ENCODE measurements around the gene ZNF275.

DNA sequence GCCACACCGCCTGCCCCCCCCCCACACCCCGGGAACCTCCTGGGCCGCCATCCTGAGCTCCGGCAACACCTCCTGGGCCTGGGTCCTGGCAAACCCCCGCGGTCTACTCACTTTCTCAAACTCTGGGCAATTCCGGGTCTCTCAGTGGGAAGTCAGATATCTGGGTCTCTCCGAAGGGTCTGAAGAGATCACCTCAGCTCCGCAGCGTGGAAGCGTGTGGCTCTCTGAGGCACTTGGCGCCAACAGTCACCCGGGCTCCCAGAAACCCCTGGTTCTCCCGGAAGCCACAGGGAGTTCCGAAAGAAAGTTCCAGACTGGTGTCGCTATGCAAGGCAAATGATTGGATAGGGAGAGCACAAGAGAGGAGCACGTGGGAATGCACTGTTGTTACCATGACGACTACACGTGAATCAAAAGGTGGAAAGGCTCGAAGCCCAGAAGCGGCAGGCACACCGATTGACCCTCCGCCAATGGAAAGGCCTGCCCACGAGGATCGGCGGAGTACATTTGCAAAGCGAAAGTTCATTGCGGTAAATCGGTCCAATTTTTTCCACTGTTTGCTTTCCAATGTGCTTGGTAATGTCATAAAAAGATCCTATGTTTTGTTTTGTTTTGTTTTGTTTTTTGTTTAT lies 67.3 kb downstream of the ZNF275 start, which contains the start of gene PNMA6E:
- TF ChIP-seq, protein P1, sequence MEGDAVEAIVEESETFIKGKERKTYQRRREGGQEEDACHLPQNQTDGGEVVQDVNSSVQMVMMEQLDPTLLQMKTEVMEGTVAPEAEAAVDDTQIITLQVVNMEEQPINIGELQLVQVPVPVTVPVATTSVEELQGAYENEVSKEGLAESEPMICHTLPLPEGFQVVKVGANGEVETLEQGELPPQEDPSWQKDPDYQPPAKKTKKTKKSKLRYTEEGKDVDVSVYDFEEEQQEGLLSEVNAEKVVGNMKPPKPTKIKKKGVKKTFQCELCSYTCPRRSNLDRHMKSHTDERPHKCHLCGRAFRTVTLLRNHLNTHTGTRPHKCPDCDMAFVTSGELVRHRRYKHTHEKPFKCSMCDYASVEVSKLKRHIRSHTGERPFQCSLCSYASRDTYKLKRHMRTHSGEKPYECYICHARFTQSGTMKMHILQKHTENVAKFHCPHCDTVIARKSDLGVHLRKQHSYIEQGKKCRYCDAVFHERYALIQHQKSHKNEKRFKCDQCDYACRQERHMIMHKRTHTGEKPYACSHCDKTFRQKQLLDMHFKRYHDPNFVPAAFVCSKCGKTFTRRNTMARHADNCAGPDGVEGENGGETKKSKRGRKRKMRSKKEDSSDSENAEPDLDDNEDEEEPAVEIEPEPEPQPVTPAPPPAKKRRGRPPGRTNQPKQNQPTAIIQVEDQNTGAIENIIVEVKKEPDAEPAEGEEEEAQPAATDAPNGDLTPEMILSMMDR (IDR thresholded peaks at IDR 0.05) = no peak
- no peak for TF ChIP-seq POLR2AphosphoS5 (IDR thresholded peaks at IDR 0.05; ENCODE audit: low read depth, low read length)

Measured in Panc1 (cell line).